SK-N-MC (cell line): ENCODE data around the gene GPR42.

Source experiments
- DNase-seq: peaks from one replicate; pipeline ENCODE4 v3.0.0-alpha.2; 2011; ENCODE audit warnings: low read depth, low spot score
- H3K27ac ChIP-seq: fragments of 200-600 bp; sonication (generic); 2 replicates; pipeline ENCODE4 v1.5.1; 2016; ENCODE audit warnings: mixed run types
- H3K36me3 ChIP-seq: fragments of 200-600 bp; sonication (generic); 2 replicates; pipeline ENCODE4 v1.6.1; 2017; ENCODE audit warnings: antibody characterized with exemption, low read length, mixed read lengths; ENCODE audit not compliant: insufficient read depth
- H3K4me3 ChIP-seq: fragments of 200-600 bp; sonication (generic); 2 replicates; pipeline ENCODE4 v1.5.1; 2016
- H3K9ac ChIP-seq: fragments of 200-600 bp; sonication (generic); 2 replicates; pipeline ENCODE4 v1.8.0; 2017; ENCODE audit warnings: mixed run types, mixed read lengths; ENCODE audit not compliant: insufficient read length
- H3K9me3 ChIP-seq: fragments of 200-600 bp; sonication (generic); 2 replicates; pipeline ENCODE4 v1.6.1; 2017; ENCODE audit warnings: low read depth, mild to moderate bottlenecking, antibody characterized with exemption, low read length, moderate library complexity, mixed read lengths
- EZH2 ChIP-seq: fragments of 200-600 bp; sonication (generic); IDR thresholded peaks from one replicate; pipeline ENCODE4 v1.6.1; 2017; ENCODE audit warnings: antibody characterized with exemption
- FOXP2 ChIP-seq: optimal IDR thresholded peaks from 2 replicates; pipeline ENCODE3; 2011; ENCODE audit warnings: mild to moderate bottlenecking, moderate library complexity; ENCODE audit not compliant: insufficient read depth; ENCODE audit errors: extremely low read length, control extremely low read depth
- POLR2AphosphoS5 ChIP-seq: IDR thresholded peaks from 2 replicates; pipeline ENCODE4 v1.6.1; 2012; ENCODE audit warnings: mild to moderate bottlenecking, low read depth, low read length, borderline replicate concordance

GPR42 gene

GRCh38 chr19:35392742-35393715 is 22.2 kb downstream of the GPR42 start:
- Histone ChIP-seq H3K9ac (no peak overlapping the region), H3K9me3 (no peaks in the 10 kb centered on the region), H3K27ac (no peak overlapping the region), H3K4me3 (no peak overlapping the region), H3K36me3 (no peaks in the 10 kb centered on the region)
- no peak for DNase-seq
- TF ChIP-seq EZH2 (no peak), POLR2AphosphoS5 (no peak), FOXP2 (no peak)

GRCh38 chr19:35395382-35396199 is 24.7 kb downstream of the GPR42 start:
- H3K4me3 ChIP-seq = no peak overlapping the region
- no peaks in the 10 kb centered on the region for H3K9me3 ChIP-seq
- no peaks in the 10 kb centered on the region for H3K36me3 ChIP-seq
- TF ChIP-seq EZH2 (no peak), POLR2AphosphoS5 (no peak), FOXP2 (no peak)
- no peak overlapping the region for H3K27ac ChIP-seq
- H3K9ac ChIP-seq = no peak overlapping the region
- no peak for DNase-seq

- no peak overlapping the region for H3K9ac ChIP-seq
- DNase-seq = no peak
- no peaks in the 10 kb centered on the region for H3K36me3 ChIP-seq
- no peaks in the 10 kb centered on the region for H3K9me3 ChIP-seq
- TF ChIP-seq POLR2AphosphoS5 = no peak
- TF ChIP-seq EZH2 = no peak
- TF ChIP-seq FOXP2 = no peak
- H3K4me3 ChIP-seq = no peak overlapping the region
- H3K27ac ChIP-seq = no peak overlapping the region
These were observed 25.5 kb downstream of the GPR42 start for GRCh38 chr19:35396240-35396885.

GRCh38 chr19:35397064-35397463 is 26.2 kb downstream of the GPR42 start:
- TF ChIP-seq POLR2AphosphoS5 (no peak), EZH2 (no peak)
- no peak overlapping the region for H3K4me3 ChIP-seq
- no peak for DNase-seq
- H3K9ac ChIP-seq = no peak overlapping the region
- no peaks in the 10 kb centered on the region for H3K36me3 ChIP-seq
- H3K9me3 ChIP-seq = no peaks in the 10 kb centered on the region
- no peak overlapping the region for H3K27ac ChIP-seq

- no peak overlapping the region for H3K27ac ChIP-seq
- H3K4me3 ChIP-seq = no peak overlapping the region
- no peak for TF ChIP-seq POLR2AphosphoS5
- no peak for TF ChIP-seq FOXP2
- no peak for TF ChIP-seq EZH2
- no peak for DNase-seq
- H3K9ac ChIP-seq = no peak overlapping the region
- no peaks in the 10 kb centered on the region for H3K36me3 ChIP-seq
- H3K9me3 ChIP-seq = no peaks in the 10 kb centered on the region
These were observed 27.7 kb downstream of the GPR42 start for GRCh38 chr19:35398570-35398969.

GRCh38 chr19:35399231-35399630 is 28.4 kb downstream of the GPR42 start:
- TF ChIP-seq POLR2AphosphoS5 = no peak
- TF ChIP-seq FOXP2 = no peak
- TF ChIP-seq EZH2 = no peak
- Histone ChIP-seq H3K36me3 (no peaks in the 10 kb centered on the region), H3K4me3 (no peak overlapping the region), H3K9me3 (no peaks in the 10 kb centered on the region), H3K9ac (no peak overlapping the region), H3K27ac (no peak overlapping the region)
- no peak for DNase-seq

- TF ChIP-seq POLR2AphosphoS5 = no peak
- TF ChIP-seq EZH2 = no peak
- no peak for TF ChIP-seq FOXP2
- no peak overlapping the region for H3K27ac ChIP-seq
- H3K9me3 ChIP-seq = no peaks in the 10 kb centered on the region
- H3K4me3 ChIP-seq = no peak overlapping the region
- H3K9ac ChIP-seq = no peak overlapping the region
- H3K36me3 ChIP-seq = no peaks in the 10 kb centered on the region
- DNase-seq = no peak
These were observed 29.3 kb downstream of the GPR42 start for GRCh38 chr19:35399948-35400772.
